HG02973 (cell line): ENCODE results near the gene MLYCD.

Experiments
- ATAC-seq: cut with Tn5 transposase; IDR thresholded peaks from one replicate; pipeline ENCODE4 v1.9.1; 2021; ENCODE audit warnings: moderate library complexity; ENCODE audit not compliant: unreplicated experiment

Gene MLYCD

DNA sequence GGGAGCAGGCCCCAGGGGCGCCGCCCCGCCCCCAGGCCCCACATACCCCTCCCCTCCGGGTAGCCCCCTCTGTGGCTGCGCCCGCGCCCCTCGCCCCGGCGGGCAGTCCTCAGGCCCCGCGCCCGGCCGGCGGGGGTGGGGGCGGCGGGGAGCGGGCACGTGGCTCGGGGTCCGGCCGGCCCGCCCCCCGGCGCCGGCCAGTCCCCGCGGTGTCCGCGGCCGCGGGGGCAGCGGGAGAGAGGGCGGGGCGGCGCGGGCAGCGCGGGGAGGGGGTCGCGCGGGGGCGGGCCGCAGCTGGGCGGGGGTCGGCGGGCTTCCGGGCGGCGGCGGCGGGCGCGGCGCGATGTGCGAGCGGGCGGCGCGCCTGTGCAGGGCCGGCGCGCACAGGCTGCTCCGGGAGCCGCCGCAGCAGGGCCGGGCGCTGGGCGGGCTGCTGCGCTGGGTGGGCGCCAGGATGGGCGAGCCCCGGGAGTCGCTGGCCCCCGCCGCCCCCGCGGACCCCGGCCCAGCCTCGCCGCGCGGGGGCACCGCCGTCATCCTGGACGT lies 69.5 kb downstream of the MLYCD start:
- ATAC-seq, result no peak

DNA sequence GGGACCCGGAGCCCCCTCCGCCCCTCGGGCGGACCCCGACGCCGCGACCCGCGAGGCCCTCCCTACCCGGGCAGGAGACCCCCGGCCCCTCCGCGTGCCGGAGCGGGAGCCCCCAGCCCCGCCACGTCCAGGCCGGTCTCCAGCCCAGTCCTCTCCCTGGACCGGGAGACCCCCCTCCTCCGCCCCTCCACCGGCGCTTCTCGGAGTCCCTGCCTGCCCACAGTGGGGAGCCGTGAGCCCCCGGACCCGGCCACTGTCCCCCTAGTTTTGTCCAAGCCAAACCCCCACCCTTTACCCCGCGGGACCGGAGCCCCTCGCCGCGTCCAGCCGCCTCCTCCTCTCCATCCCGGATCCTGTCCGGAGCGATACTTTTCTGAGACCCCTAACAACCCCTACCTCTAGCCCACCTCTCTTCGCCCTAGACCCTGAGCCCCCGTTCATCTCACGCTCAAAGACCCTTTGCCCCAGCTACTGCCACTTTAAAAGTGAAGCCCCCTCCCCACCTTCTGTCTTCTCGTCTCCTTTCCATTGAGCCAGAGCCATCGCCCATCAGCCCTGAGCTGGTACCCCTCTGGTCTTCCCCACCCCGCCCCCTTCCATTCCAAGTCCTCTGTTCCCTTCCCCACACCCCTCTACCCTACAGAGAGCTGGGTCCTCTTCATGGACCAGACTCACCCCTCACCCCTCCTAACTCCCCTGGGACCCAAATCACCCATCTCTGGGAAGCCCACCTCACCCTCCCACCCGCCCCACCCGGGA lies 70.2 kb downstream of the MLYCD start:
- ATAC-seq, result no peak

DNA sequence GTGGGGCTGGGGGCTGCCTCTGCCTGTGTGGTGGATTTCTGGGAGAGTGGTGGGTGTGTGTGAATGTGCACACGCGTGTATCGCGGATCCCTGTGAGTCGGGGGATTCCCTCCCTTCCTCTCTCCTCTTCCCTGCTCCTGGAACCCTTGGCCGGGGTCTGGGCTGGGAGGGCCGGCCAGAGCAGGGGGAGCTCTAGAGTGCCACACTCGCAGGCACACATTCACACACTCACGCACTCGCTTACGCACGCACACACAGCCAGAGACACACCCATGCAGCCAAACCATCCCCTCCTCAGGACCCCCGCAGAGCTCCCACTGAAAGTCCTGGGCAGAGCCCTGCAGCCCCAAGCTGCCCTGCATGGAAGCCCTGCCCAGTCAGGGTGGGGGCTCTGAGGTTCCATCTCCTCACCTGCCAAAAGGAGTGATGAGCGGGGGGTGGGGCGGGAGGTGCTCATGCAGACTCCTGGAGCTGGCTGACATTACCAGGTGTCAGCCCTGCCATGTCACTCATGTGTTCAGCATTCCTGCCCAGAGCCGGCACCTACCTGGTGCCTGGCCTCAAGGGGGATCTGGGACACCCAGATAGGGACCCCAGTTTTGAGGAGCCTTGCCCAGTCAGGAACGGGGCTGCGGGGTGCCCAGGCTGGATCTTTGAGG lies 71.0 kb downstream of the MLYCD start:
- ATAC-seq, result no peak

DNA sequence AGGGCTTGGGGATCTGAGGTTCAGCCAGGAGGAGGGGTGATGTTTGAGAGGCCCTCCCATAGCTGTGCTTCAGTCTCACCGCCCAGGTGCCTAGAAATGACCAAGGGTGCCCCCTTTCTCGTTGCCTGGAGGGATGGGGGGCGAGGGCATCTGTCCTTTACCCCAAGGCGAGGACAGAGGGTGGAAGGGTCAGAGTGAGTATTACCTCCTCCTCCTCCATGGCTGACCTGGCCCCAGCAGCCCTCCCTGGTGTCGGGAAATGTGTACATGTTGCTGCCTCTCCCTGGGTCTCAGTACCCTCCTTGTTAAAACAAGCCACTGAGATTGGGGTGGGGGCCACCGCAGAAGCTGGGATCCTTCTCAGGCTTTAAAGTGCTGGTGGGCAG lies 71.5 kb downstream of the MLYCD start:
- no peak for ATAC-seq

DNA sequence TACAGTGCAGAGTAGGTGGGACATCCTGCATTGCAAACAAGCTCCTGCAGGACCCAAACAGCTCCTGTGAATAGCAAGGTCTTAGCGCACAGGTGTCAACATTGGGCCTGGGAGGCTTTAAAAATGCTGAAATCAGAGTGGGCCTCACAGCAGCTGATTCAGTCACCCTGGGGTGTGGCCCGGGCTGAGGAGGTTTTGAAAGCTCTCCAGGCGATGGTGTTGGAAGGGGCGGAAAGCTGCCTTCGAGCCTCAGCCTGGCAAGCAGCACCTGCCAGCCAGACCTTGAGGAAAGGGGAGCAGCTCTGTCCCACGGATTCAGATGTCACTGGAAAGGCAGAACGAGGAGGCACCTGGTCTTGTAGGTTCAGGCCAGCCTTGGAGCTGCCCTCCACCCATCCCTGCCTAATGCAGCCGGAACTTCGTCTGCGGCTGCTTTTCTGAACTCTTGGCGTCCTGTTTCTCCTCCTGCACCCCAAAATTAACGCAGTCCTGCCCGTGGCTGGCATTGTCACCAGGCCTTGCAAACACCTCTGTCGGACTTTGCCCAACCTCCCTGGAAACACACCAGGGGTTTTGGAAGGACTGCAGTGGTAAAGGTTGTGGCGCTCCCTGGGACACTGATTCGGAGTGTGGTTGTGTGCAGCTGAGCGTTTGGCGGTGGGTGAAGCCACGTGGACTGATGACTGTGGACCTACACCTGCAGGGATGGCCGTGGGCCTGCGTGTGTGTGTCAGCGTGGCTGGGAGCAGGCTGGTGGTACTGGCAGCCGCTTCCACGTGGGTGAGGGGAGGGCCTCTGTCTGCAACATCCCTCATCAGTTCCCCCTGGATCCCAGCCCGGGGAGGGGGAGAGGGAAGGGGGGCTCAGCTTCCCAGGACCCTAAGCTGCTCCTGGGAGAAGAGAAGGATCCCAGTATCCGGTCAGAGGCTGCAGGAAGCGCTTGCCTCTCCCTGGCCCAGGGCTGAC lies 72.5 kb downstream of the MLYCD start:
- ATAC-seq, result no peak

DNA sequence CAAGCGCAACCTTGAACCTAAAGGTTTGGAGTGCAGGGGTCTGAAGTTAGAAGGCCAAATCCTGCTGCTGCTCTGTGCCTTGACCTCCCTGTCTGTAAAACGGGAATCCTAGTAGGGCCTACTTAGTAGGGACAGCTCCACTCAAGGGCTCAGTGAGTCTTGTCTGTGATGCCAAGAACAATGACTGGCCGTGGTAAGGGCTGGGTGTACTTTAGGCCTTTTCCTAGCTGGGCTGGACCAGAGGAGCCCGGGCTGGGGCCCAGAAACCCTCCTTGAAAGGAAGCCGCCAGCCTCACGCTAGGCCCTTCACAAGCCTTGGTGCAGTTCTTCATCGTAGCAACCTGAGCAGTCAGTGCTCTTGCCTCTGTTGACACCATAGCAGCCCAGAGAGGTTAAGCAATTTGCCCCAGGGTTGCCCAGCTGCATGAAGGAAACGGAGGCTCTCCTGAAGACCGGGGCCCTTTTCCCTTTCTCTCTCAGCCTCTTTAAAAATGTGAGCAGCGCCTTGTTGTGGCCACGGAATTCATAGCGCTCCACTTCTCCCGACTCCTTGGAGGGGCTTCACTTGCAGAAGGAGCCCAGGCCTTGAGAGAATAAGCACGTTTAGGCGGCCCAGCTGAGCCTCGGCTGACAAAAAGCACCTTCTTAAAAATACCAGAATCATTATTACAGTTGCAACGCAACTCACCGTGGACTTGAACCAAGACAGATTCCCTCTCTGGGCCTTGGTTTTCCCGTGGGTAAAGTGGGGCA lies 73.5 kb downstream of the MLYCD start:
- no peak for ATAC-seq

DNA sequence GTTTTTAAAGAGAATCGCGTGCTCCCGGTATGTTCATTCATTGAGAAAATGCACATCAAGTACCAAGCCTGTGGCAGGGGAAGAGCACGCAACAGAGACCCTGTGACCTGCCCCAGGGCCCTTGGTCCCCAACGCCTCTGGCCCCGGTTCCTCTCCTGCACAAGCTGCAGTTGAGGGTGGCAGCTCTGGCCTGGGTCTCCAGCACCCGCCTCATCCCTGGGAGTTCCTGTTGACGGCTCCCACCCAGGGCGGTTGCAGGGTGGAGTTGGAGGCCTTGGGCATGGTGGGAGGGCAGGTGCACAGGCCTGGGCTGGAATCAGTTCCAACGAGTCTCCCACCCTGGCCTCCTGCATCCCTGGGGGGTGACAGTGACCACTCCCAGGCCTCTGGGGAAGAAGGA lies 74.2 kb downstream of the MLYCD start:
- no peak for ATAC-seq

DNA sequence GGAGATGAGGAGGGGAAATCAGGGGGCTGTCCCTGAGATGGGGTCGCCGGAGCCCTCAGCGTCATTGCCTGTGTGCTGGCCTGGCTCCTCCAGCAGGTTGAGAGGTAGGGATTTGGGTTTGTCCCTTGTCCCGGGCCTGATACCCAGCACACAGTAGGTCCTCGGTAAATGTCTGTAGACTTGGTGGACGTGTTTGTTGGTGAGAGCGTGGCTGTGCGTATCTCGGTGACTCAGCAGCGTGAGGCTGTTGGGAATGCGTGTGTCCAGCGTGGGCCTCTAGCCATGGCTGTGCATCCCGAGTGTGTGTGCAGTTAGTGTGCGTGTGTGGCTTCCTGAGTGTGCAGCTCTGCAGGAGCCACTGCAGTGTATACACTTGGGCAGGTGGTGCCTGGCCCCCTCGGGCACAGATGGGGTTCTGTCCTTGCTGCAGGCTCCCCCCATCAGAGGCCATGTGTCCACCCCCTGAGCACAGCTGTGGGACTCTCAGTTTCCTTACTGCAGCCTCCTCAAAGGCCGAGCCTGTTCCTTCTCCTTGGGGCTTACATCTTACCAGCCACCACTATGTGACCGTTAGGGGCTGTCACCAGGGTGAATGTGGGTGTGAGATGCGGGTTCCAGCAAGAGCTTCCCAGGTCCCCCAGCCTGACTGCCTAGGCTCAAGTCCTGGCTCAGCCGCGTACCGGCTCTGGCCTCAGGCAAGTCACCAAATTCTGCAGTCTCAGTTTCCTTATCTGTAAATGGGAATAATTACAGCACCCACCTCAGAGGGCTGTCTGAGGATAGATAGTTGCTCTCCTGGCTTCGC lies 74.9 kb downstream of the MLYCD start:
- ATAC-seq, result no peak

DNA sequence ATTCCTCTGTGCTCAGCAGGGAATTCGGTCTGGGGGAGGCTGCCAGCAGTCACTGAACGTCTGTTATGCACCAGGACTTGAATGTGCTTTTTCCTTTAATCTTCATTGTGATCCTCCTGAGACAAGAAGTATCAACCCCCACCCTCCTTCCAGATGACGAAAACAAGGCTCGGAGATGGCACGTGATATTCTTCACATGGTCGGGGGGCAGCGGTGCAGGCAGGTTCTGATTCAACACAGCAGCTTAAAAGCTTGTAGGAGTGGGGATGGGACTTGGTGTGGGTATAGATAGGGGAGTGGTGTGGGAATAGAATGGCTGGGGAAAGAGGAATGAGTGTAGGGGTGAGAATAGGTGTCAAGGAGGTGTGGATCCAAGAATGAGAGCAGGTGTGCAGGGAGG lies 75.6 kb downstream of the MLYCD start:
- ATAC-seq, result no peak

DNA sequence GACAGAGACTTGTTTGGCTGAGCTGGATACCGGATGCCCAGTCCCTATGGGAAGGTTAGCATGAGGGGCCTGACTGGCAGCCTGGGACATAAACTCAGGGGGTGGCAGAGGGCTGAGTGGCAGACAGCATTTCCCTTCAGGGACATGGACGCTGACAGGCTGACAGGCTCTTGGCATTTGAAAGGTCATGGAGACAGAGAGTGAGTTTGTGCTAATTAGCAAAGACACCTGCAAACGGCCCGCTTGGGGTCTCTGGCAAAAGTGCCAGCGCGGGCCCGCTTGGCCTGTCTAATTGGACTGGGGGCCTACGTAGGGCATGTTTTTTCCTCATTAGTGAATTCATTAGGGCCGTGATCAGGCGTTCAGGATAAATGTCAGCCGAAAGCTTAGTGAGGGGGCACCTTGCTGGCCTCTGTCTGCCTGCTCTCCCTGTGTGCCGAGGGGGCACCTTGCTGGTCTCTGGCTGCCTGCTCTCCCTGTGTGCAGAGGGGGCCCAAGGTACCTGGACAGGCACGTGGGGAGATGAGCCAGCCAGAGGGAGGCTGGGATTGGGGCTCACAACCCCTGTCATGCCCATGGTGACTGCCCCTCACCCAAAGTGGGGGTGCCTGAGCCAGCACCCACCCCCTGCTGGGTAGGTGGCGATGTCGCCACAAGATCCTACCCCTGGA lies 76.8 kb downstream of the MLYCD start:
- no peak for ATAC-seq
